HepG2 (cell line): ENCODE measurements around the gene ABCA3.

ENCODE experiments used
- CTCF ChIP-seq: sonication (generic); formaldehyde crosslinking; IDR thresholded peaks from 2 replicates; pipeline ENCODE4 v1.5.0; 2020; ENCODE audit warnings: mild to moderate bottlenecking, missing genetic modification reagents, moderate library complexity
- HDAC2 ChIP-seq: sonication (generic); formaldehyde crosslinking; IDR thresholded peaks from 2 replicates; pipeline ENCODE4 v1.4.0; 2020; ENCODE audit warnings: missing genetic modification reagents
- ZNF607 ChIP-seq: sonication (generic); formaldehyde crosslinking; IDR thresholded peaks from 2 replicates; pipeline ENCODE4 v1.5.1; 2020; ENCODE audit warnings: missing genetic modification reagents, mild to moderate bottlenecking, borderline replicate concordance

- TF ChIP-seq HDAC2 (CRISPR knock-in tag) (no peak), CTCF (CRISPR knock-in tag) (no peak), ZNF607 (CRISPR knock-in tag) (no peak)
Observed at GRCh38 chr16:2236337-2237101, 104.0 kb downstream of the ABCA3 start, which contains the start of gene DNASE1L2.
